IMR-90 (cell line): ENCODE results near the gene GPHB5. TPM values are rescaled to one million over a fixed set of nuclear protein-coding genes. Genes with fewer than 3 reads are reported as not detected.

Source experiments
- ATAC-seq: fragments of 200-7000 bp; cut with Tn5 transposase; 2 replicates; pipeline ENCODE4 v1.9.1; 2020; ENCODE audit warnings: low read depth, mild to moderate bottlenecking, moderate library complexity
- Bru-seq: library from RNA; stranded (reverse); fragments of 400-500 nt; gene quantifications from one replicate; lab custom pipeline; 2021; lab: Mats Ljungman, UMichigan
- BruChase-seq, 2 experiments: library from RNA; stranded (reverse); fragments of 400-500 nt; gene quantifications; one replicate each; lab custom pipeline; 2021; lab: Mats Ljungman, UMichigan
- BruUV-seq: library from RNA; stranded (reverse); fragments of 400-500 nt; replicated peaks from 2 replicates; lab custom pipeline; 2021; lab: Mats Ljungman, UMichigan
- CTCF ChIA-PET: fragments of 300-600 bp; formaldehyde crosslinking; extraction: SDS; loops from one replicate; lab custom pipeline; 2021; ENCODE audit warnings: antibody characterized with exemption; lab: Yijun Ruan, JAX
- POLR2A ChIA-PET: fragments of 300-600 bp; sonication (Branson Sonifier 250); formaldehyde crosslinking; loops from one replicate; lab custom pipeline; 2022; ENCODE audit warnings: antibody characterized with exemption; ENCODE audit not compliant: unreplicated experiment; lab: Charles Lee
- DNase-seq: peaks from one replicate; pipeline ENCODE4 v3.0.0; 2013
- H2AFZ ChIP-seq: replicated peaks from 2 replicates; pipeline ENCODE3; 2013; ENCODE audit warnings: low read length, mild to moderate bottlenecking; ENCODE audit not compliant: poor library complexity
- H2AK5ac ChIP-seq: 2 replicates; pipeline ENCODE4 v1.6.1; 2013; ENCODE audit warnings: low read depth, low read length, inconsistent platforms
- H2AK9ac ChIP-seq: replicated peaks from 2 replicates; pipeline ENCODE3; 2013; ENCODE audit warnings: mild to moderate bottlenecking, low read depth, low read length, moderate library complexity; ENCODE audit not compliant: poor library complexity
- H2BK120ac ChIP-seq: 2 replicates; pipeline ENCODE4 v1.6.1; 2013; ENCODE audit warnings: low read depth, low read length, inconsistent platforms
- H2BK15ac ChIP-seq: 3 replicates; pipeline ENCODE4 v1.6.1; 2013; ENCODE audit warnings: low read depth, low read length, inconsistent platforms
- H2BK20ac ChIP-seq: 2 replicates; pipeline ENCODE4 v1.6.1; 2013; ENCODE audit warnings: low read depth, mild to moderate bottlenecking, inconsistent platforms, low read length, moderate library complexity
- H2BK5ac ChIP-seq: 2 replicates; pipeline ENCODE4 v1.6.1; 2013; ENCODE audit warnings: mild to moderate bottlenecking, low read depth, low read length, inconsistent platforms; ENCODE audit not compliant: poor library complexity, severe bottlenecking
- H3K14ac ChIP-seq: replicated peaks from 2 replicates; pipeline ENCODE4 v1.6.1; 2013; ENCODE audit warnings: low read depth, low read length, inconsistent platforms
- H3K18ac ChIP-seq: 2 replicates; pipeline ENCODE4 v1.6.1; 2013; ENCODE audit warnings: low read depth, low read length, control low read depth
- H3K23ac ChIP-seq: 2 replicates; pipeline ENCODE4 v1.6.1; 2013; ENCODE audit warnings: low read depth, low read length, inconsistent platforms
- H3K27ac ChIP-seq: 2 replicates; pipeline ENCODE4 v1.5.1; 2013; ENCODE audit warnings: mild to moderate bottlenecking, control low read depth, low read length; ENCODE audit not compliant: insufficient read depth
- H3K27me3 ChIP-seq: 2 replicates; pipeline ENCODE4 v1.6.1; 2013; ENCODE audit warnings: low read length; ENCODE audit not compliant: control insufficient read depth, insufficient read depth
- H3K36me3 ChIP-seq: 2 replicates; pipeline ENCODE4 v1.6.1; 2013; ENCODE audit warnings: low read length, mixed read lengths; ENCODE audit not compliant: control insufficient read depth, insufficient read depth
- H3K4ac ChIP-seq: 2 replicates; pipeline ENCODE4 v1.6.1; 2013; ENCODE audit warnings: low read depth, low read length, inconsistent platforms
- H3K4me1 ChIP-seq: 2 replicates; pipeline ENCODE4 v1.6.1; 2013; ENCODE audit warnings: low read length, mixed read lengths; ENCODE audit not compliant: control insufficient read depth, insufficient read depth
- H3K4me2 ChIP-seq: 2 replicates; pipeline ENCODE4 v1.6.1; 2013; ENCODE audit warnings: low read depth, mild to moderate bottlenecking, control low read depth, low read length, moderate library complexity
- H3K4me3 ChIP-seq: 2 replicates; pipeline ENCODE4 v1.5.1; 2013; ENCODE audit warnings: low read depth, mild to moderate bottlenecking, control low read depth, low read length, moderate library complexity; ENCODE audit not compliant: insufficient read depth
- H3K56ac ChIP-seq: 2 replicates; pipeline ENCODE4 v1.6.1; 2013; ENCODE audit warnings: low read length, inconsistent platforms; ENCODE audit not compliant: insufficient read depth; ENCODE audit errors: extremely low read depth
- H3K79me1 ChIP-seq, 2 experiments: 2 replicates each; pipeline ENCODE4 v1.6.1; 2013; ENCODE audit warnings: low read length in 2 of 2, inconsistent platforms in 1 of 2, low read depth in 1 of 2
- H3K9ac ChIP-seq: 2 replicates; pipeline ENCODE4 v1.6.1; 2013; ENCODE audit warnings: low read depth, low read length, control low read depth
- H3K9me1 ChIP-seq: 2 replicates; pipeline ENCODE4 v1.6.1; 2013; ENCODE audit warnings: low read length, inconsistent platforms; ENCODE audit not compliant: insufficient read depth
- H3K9me3 ChIP-seq: 2 replicates; pipeline ENCODE4 v1.6.1; 2013; ENCODE audit warnings: low read length; ENCODE audit not compliant: control insufficient read depth, insufficient read depth
- H4K20me1 ChIP-seq: 2 replicates; pipeline ENCODE4 v1.6.1; 2013; ENCODE audit warnings: low read length, inconsistent platforms; ENCODE audit not compliant: insufficient read depth
- H4K5ac ChIP-seq: 2 replicates; pipeline ENCODE4 v1.6.1; 2013; ENCODE audit warnings: mild to moderate bottlenecking, low read depth, low read length, control low read depth
- H4K8ac ChIP-seq, 2 experiments: 2 replicates each; pipeline ENCODE4 v1.6.1; 2013; ENCODE audit warnings: low read depth in 2 of 2, low read length in 2 of 2, control low read depth in 1 of 2, inconsistent platforms in 1 of 2
- H4K91ac ChIP-seq: 2 replicates; pipeline ENCODE4 v1.6.1; 2013; ENCODE audit warnings: low read depth, low read length, inconsistent platforms; ENCODE audit not compliant: insufficient read depth
- BHLHE40 ChIP-seq: fragments of 150-350 bp; IDR thresholded peaks from 2 replicates; pipeline ENCODE4 v1.6.1; 2016; ENCODE audit warnings: mild to moderate bottlenecking, low read depth, low read length
- CEBPB ChIP-seq: IDR thresholded peaks from 2 replicates; pipeline ENCODE4 v1.6.1; 2012; ENCODE audit warnings: low read depth, low read length, improper control_type of control experiment
- CHD1 ChIP-seq: IDR thresholded peaks from 2 replicates; pipeline ENCODE4 v1.6.1; 2012; ENCODE audit warnings: low read depth, low read length, improper control_type of control experiment
- MAFK ChIP-seq: IDR thresholded peaks from 2 replicates; pipeline ENCODE4 v1.6.1; 2012; ENCODE audit warnings: low read depth, low read length, improper control_type of control experiment
- MAZ ChIP-seq: IDR thresholded peaks from 2 replicates; pipeline ENCODE4 v1.6.1; 2012; ENCODE audit warnings: low read depth, mild to moderate bottlenecking, low read length, improper control_type of control experiment, moderate library complexity, borderline replicate concordance
- MXI1 ChIP-seq: IDR thresholded peaks from 2 replicates; pipeline ENCODE4 v1.6.1; 2012; ENCODE audit warnings: low read depth, mild to moderate bottlenecking, low read length, moderate library complexity, borderline replicate concordance
- NFE2L2 ChIP-seq: fragments of 150-350 bp; IDR thresholded peaks from 2 replicates; pipeline ENCODE4 v1.6.1; 2016; ENCODE audit warnings: low read depth, mild to moderate bottlenecking, low read length
- RAD21 ChIP-seq: IDR thresholded peaks from 2 replicates; pipeline ENCODE4 v1.6.1; 2012; ENCODE audit warnings: low read length, improper control_type of control experiment
- RCOR1 ChIP-seq: IDR thresholded peaks from 2 replicates; pipeline ENCODE4 v1.6.1; 2012; ENCODE audit warnings: mild to moderate bottlenecking, low read length, improper control_type of control experiment; ENCODE audit not compliant: insufficient replicate concordance
- RFX5 ChIP-seq: IDR thresholded peaks from 2 replicates; pipeline ENCODE4 v1.8.0; 2012; ENCODE audit warnings: low read depth, mild to moderate bottlenecking, low read length, moderate library complexity
- SMC3 ChIP-seq: fragments of 150-350 bp; IDR thresholded peaks from 2 replicates; pipeline ENCODE4 v1.6.1; 2016; ENCODE audit warnings: low read depth, mild to moderate bottlenecking, antibody characterized with exemption, low read length, moderate library complexity
- dilution Hi-C: fragments of 300-500 bp; cut with HindIII; formaldehyde crosslinking; loops from one replicate; pipeline ENCODE4 v1.14.3; 2018; ENCODE audit warnings: low sequenced_read_pairs; ENCODE audit not compliant: unreplicated experiment
- in situ Hi-C: fragments of 300-500 bp; cut with MboI; formaldehyde crosslinking; loops from 3 replicates; pipeline ENCODE4 v1.14.3; 2019; ENCODE audit warnings: low sequenced_read_pairs, inconsistent platforms, mixed read lengths
- intact Hi-C: fragments of 100-400 bp; cut with micrococcal nuclease; formaldehyde crosslinking; loops from 2 replicates; pipeline ENCODE4 v1.10.0; 2022
- long read RNA-seq: library from polyadenylated mRNA; unstranded; transcript quantifications from one replicate; pipeline ENCODE4 v2.0.0, GENCODE V29; 2021; ENCODE audit not compliant: unreplicated experiment
- polyA plus RNA-seq, 3 experiments: library from polyadenylated mRNA; depleted of rRNA; stranded (reverse); fragments of >200 nt; gene quantifications; 2 replicates each; pipeline ENCODE4 v1.2.3, GENCODE V29; 2012; ENCODE audit warnings: low replicate concordance in 1 of 3
- total RNA-seq: library from RNA; depleted of rRNA; stranded (reverse); fragments of >200 nt; gene quantifications from 2 replicates; pipeline ENCODE4 v1.2.3, GENCODE V29; 2012; rRNA removed

The GPHB5 gene, protein sequence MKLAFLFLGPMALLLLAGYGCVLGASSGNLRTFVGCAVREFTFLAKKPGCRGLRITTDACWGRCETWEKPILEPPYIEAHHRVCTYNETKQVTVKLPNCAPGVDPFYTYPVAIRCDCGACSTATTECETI
- total RNA-seq (not detected in 2 replicates), polyA plus RNA-seq (2012; rRNA removed) (not detected in 2 replicates), Bru-seq, nascent RNA (percentile 15 among the genes with signal in this experiment), BruChase-seq, experiment 1, labeled RNA remaining after a 6-hour chase (not detected), BruChase-seq, experiment 2, labeled RNA remaining after a 2-hour chase (not detected)
- polyA plus RNA-seq (2012; cell fraction: cytosol; rRNA removed): not detected in 2 replicates
- not detected in 2 replicates for polyA plus RNA-seq (2012; cell fraction: nucleus; rRNA removed; ENCODE audit: low replicate concordance)
- long read RNA-seq: 0 reads

DNA sequence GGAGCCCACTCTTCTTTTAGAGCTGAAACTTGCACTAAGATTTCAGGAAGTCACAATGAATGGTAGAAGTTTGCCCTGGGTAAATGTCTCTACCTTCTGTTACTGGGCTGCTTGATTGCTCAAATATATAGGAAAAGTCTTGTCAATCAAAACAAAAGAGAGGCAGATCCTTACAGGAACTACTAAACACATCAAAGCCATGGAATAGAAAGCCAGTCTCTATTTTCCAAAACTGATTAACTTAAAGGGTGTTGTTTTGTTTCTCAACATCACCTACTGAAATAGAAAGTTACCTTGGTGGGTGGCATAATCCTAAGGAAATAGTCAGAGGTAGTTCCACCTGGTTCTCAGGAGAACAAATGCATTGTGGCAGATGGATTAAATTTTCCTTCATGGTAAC lies at the start of gene GPHB5:
TSS of gene GPHB5 (minus strand) at position 101 of the 400 bp plus-strand sequence. CDS start 1,086 bp downstream, outside the sequence.
- Histone ChIP-seq H2AFZ (no peak within 1 kb of the TSS), H3K14ac (no peak within 1 kb of the TSS), H4K20me1 (no peaks in the 10 kb centered on the region), H3K36me3 (no peaks in the 10 kb centered on the region), H2BK5ac (no peak within 1 kb of the TSS), H3K4me3 (no peak within 1 kb of the TSS), H3K4me1 (no peaks in the 10 kb centered on the region), H3K4ac (no peak within 1 kb of the TSS), H3K9ac (no peak within 1 kb of the TSS), H3K23ac (no peak within 1 kb of the TSS), H3K27ac (no peak within 1 kb of the TSS), H3K56ac (no peak within 1 kb of the TSS; the same call in 1 of the 2 replicates), H3K79me1 (no peaks in the 10 kb centered on the region), H3K9me1 (no peaks in the 10 kb centered on the region), H2AK9ac (no peak within 1 kb of the TSS), H4K8ac (no peak within 1 kb of the TSS), H3K18ac (no peak within 1 kb of the TSS), H3K9me3 (no peaks in the 10 kb centered on the region), H2AK5ac (no peak within 1 kb of the TSS), H3K4me2 (no peak within 1 kb of the TSS), H2BK120ac (no peak within 1 kb of the TSS), H4K5ac (no peak within 1 kb of the TSS), H3K27me3 (peaks cover 11% of the 10 kb centered on the region), H2BK15ac (no peak within 1 kb of the TSS), H4K91ac (no peak within 1 kb of the TSS), H2BK20ac (no peak within 1 kb of the TSS)
- TF ChIP-seq NFE2L2 (no peak), MAFK (no peak), MAZ (no peak), RFX5 (no peak), CHD1 (no peak), RCOR1 (no peak), BHLHE40 (no peak), CEBPB (no peak), RAD21 (no peak), SMC3 (no peak), MXI1 (no peak)
- no TSS peak for BruUV-seq
- dilution Hi-C loops: no loop called here
- ChIA-PET POLR2A (no interaction called here), CTCF (no interaction called here)
- DNase-seq: no peak
- in situ Hi-C loops: no loop called here
- intact Hi-C loops: no loop called here
- ATAC-seq: no peak
